Stimulated activated CD4-positive, alpha-beta T cell treated with anti-CD3 and anti-CD28 coated beads, Interleukin-4, amount 100 ng/mL, for 48 hours (primary cell): ENCODE measurements around the gene GSDMA.
A peak's percentile ranks its signal among the peaks of the same experiment; 100 is the strongest.

Experiments used
- DNase-seq, 2 donors: peaks; one replicate each; pipeline ENCODE4 v3.0.0-alpha.2; 2020; ENCODE audit warnings: low read depth in 2 of 2

The GSDMA gene

DNA sequence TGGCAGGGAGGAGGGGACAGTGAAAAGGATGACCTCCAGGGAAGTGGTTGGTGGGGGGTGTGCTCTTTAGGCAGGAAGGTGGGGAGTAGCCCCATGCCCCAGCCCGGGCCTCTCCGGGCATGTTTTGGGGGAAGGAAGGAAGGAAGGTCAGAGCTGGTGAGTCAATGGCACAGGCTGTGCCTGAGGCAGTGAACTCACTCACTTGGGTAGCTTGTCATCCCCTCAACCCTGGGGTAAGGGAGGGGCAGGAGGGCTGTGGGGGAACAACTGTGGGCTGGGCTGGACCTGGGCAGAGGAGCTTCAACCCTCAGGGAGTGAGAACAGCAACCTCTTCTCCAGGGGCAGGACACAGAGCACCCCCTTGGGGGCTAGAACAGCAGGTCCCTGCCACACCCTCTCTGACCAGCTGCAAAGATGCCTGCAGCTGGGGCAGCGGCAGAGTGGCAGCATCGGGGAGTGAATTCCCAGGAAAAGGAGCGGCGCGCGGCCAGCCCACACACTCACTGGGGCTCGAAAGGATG is 58.7 kb downstream of the GSDMA start:
- DNase-seq, result no peak

DNA sequence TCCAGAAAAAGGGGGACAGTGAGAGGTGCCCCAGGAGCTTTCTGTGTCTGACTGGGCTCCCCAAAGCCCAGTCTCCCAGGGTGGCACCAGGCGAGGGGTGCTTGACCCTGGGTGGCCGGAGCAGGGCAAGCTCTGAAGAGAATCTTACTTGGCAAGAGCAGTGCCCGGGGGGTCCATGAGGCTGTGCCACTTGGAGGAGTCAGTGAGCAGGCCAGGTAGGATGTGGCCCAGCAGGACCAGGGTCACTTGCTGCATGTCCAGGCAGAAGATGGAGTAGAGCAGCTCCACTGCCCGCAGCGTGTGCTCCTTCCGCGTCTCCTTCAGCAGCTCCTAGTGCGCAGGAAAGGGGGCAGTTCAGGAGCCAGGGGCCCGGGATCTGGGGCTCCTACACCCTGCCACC is 59.7 kb downstream of the GSDMA start:
- no peak for DNase-seq

DNA sequence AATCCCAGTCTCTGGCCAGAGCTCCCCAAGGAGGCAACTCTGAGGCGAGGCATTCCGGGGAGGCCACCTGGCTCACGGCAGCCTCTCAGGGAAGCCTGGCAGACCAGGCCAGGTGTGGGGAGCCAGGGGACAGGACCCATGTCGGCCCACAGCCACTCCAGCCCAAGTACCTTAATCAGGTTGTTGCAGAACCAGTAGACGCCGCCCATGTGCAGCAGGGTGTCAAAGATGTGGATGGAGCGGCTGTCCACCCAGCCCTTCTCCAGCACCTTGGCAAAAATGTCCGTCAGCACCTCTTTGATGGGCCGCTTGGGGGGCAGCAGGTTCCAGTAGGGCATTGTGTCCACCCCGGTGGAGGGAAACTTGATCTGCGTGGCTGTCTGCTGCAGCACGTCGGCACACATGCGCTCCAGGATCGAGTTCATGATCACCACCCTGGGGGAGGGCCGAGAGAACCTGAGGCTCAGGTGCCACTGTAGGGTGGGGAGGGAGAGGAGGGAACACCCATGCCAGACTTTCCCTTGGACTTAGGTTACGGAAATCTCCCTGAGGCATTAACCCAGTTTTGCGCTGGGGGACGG is 60.2 kb downstream of the GSDMA start:
- DNase-seq, result no peak

DNA sequence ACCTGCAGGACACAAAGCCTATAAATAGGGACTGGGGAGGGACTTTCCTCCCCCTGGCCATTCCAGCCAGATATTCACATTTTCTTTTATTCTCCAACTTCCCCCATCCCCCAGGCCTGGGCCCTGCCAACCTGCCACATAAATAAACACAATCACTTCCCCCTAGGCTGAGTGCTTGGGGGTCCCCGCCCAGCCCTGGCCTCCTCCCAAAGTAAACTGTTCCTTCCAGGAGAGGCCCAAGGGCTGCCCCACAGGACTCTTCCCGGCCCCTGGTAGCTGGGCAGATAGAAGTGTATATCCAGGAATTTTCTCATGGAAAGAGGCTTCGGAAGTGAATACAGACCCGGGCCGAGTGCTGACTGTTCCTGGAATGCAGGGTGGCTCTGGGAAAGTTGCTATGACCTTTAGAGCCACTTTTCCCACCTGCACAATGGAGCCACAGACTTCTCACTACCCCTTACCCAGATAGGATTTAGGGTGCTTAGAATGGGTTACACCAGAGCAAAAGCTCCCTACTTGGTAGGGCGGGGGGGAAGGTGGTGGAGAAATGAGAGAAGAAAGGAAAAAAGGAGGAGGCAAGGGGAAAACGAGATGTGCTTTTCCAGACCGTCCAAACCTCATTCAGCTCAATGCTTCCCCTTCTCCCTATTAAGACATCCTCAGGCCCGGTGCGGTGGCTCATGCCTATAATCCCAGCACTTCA is 60.9 kb downstream of the GSDMA start:
- no peak for DNase-seq

DNA sequence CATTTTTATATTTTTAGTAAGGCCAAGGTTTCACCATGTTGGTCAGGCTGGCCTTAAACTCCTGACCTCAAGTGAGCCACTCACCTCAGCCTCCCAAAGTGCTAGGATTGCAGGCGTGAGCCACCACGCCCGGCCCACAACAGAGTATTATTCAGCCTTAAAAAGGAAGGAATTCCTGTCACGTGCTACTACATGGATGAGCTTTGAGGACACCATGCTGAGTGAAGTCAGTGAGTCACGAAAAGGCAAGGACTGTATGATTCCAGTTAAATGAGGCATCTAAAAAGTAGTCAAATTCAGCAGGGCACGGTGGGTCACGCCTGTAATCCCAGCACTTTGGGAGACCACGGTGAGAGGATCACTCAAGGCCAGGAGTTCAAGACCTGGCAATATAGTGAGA is 62.1 kb downstream of the GSDMA start:
- DNase-seq, result no peak

DNA sequence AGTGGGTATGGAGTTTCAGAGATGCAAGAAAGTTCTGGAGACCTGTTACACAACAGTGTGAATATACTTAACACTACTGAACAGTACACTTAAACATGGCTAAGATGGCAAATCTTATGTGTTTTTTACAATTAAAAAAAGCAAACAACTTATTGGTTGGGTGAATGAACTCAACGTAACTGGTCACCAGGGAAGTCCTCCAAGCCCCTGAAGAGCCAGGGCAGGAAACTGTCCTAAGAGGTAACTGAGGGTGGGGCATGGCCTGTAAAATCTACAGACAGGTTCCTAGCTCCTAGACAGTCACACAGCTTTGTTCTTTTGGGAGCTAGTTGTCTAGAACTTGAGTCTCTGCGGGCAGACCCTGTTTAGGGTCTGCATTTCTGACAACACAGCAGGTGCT is 62.8 kb downstream of the GSDMA start:
- DNase-seq, result no peak

DNA sequence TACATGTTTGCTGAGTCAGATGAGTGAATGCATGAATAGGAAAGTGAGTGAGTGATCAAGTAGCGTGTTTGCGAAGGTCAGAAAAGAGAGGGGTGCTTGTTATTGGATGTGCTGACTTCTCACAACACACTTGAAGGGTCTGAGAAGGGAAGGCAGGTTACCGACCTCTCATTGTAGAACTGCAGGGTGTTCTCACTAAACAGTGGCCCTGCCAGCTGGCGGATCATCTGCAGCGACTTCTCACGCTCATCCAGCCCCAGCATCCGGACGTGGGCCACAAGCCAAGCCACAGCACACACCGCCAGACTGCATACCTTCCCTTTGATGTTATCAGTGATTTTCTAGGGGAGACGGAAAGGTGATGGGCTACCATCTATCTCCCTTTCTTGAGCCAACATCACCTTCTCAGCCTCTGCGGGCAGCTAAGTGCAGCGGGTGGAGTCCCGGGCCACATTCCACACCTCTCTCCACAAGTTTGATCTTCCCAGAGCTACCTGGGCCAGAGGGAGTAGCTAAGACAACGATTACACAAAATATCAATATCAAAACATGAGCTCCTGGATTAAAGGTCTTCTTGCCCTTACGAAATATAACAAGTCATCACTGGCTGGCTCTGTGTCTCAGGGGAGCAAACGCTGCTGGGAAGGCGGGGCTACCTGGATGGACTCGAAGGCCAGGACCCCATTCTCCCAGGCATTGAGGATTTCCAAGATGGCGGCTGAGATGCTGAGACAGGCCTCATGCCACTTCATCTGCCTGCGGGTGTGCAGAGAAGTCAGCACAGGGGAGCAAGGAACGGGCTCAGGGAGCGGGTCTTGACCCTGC is 63.4 kb downstream of the GSDMA start:
- no peak for DNase-seq

DNA sequence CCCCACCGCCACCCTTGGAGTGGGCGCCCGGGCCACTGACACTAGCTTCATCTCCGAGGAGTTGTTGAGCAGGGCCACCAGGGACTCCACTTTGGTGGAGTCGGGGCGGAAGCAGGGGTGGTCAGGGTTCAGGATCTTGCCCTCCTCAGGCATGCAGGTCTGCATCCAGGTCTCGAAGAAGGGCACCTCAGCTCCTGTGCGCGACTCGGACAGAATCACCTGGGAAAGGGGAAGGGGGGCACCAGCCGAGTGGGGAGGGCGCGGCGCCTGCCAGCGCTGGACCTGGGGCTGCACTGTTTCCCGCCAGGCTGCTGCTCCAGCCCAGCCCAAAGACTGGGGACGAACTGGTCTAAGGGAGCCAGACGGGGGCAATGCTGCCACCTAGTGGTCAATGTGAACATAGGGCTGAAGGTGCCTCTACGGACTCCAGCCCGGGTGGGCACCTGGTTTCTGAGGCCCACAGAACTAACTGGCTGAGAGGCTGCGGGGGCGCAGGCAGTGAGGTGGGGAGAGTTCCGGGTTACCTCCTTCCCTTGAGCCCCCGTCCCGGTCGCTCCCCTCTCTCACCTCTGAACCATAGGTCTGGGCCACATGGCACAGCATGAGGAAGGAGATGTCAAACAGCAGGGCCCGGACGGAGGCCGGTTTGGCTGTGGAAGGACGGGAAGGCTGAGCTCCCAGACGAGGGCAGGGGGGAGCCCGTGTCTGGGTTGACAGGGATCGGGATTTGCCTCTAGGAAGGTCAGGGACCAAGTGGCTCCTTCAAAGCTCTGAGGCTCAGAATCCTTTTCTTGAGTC is 64.2 kb downstream of the GSDMA start:
- DNase-seq, result peak; percentile 67 to 68
